ENCODE results near the gene MUS81. TPM values are rescaled to one million over a fixed set of nuclear protein-coding genes. Genes with fewer than 3 reads are reported as not detected.

Gene MUS81
- total and polyA plus RNA-seq, 2 of the 4 experiments (the other 2 are of a cell fraction), result 23.7 to 47.9 TPM

GRCh38 chr11:65886826-65887722 lies 26.8 kb downstream of the MUS81 start:
- no peak overlapping the region for H2BK120ac ChIP-seq (ENCODE audit: low read depth, low read length)
- H3K23ac ChIP-seq (ENCODE audit: low read depth, low read length), result peak overlapping the region; percentile 99; the same call in 1 of the 2 replicates
- H3K4me1 ChIP-seq (ENCODE audit: control insufficient read depth, insufficient read depth, low read length), result peaks cover 11% of the 10 kb centered on the region
- ChIA-PET POLR2A (ENCODE audit: unreplicated experiment) (interaction anchor here (0.6 to 1.6 kb wide), 2 partner anchors 13 to 16 kb away, joined by 4 to 6 read pairs; partner anchors contain the start of gene FOSL1), CTCF (interaction anchor here (1.2 to 2.0 kb wide), 4 partner anchors 8 to 101 kb away, joined by 3 to 8 read pairs (median 4); partner anchors contain the start of gene EFEMP2)
- TF ChIP-seq NFE2L2 (IDR thresholded peaks at IDR 0.05; ENCODE audit: low read depth, low read length) (no peak), BHLHE40 (IDR thresholded peaks at IDR 0.05; ENCODE audit: low read depth, low read length) (no peak), RAD21 (IDR thresholded peaks at IDR 0.05; ENCODE audit: low read length) (no peak)
- peak overlapping the region in 1 of 2 experiments; percentile 74; a peak in 1 of 4 replicates for H4K8ac ChIP-seq (ENCODE audit: low read depth in 2 of 2, low read length in 2 of 2)
- H2BK20ac ChIP-seq (ENCODE audit: low read depth, low read length), result no peak overlapping the region
- in situ Hi-C loops (cut with MboI; ENCODE audit: low sequenced_read_pairs) (no loop called here), dilution Hi-C loops (cut with HindIII; ENCODE audit: low sequenced_read_pairs, unreplicated experiment) (no loop called here), intact Hi-C loops (cut with micrococcal nuclease) (no loop called here)
- no peak overlapping the region for H2BK15ac ChIP-seq (ENCODE audit: low read depth, low read length)
- peak overlapping the region; percentile 49 for H4K91ac ChIP-seq (ENCODE audit: insufficient read depth, low read depth, low read length)
- ATAC-seq (ENCODE audit: low read depth) (no peak), DNase-seq (no peak)
- H3K56ac ChIP-seq (ENCODE audit: extremely low read depth, insufficient read depth, low read length), result no peak overlapping the region
- H4K20me1 ChIP-seq (ENCODE audit: insufficient read depth, low read length), result peaks cover 37% of the 10 kb centered on the region
- peak overlapping the region; percentile 85 for H3K27ac ChIP-seq (ENCODE audit: insufficient read depth, low read length)
- H2AK9ac ChIP-seq (replicated peaks; ENCODE audit: low read depth, low read length, poor library complexity), result peak overlapping the region; percentile 98
- H3K4me2 ChIP-seq (ENCODE audit: low read depth, low read length), result peak overlapping the region; percentile 91
- 80% methylated on average over 3 of the region's 14 CpGs; no CpG with 5 or more reads in 1 of the 2 experiments for WGBS, 2 experiments (ENCODE audit: extremely low coverage in 2 of 2, insufficient read length in 1 of 2)
- peak overlapping the region; percentile 81 for H3K4me3 ChIP-seq (ENCODE audit: insufficient read depth, low read depth, low read length)
- H2AFZ ChIP-seq (replicated peaks; ENCODE audit: low read length, poor library complexity), result no peak overlapping the region
- no peaks in the 10 kb centered on the region for H3K9me1 ChIP-seq (ENCODE audit: insufficient read depth, low read length)
- no peak overlapping the region for H3K18ac ChIP-seq (ENCODE audit: low read depth, low read length)
- H3K14ac ChIP-seq (replicated peaks; ENCODE audit: low read depth, low read length), result peak overlapping the region; percentile 99; the same call in 1 of the 2 replicates
- peak overlapping the region; percentile 98 for H3K4ac ChIP-seq (ENCODE audit: low read depth, low read length)
- H2AK5ac ChIP-seq (ENCODE audit: low read depth, low read length), result peak overlapping the region; percentile 90
- peak overlapping the region; percentile 78 for H3K9ac ChIP-seq (ENCODE audit: low read depth, low read length)
- BruUV-seq (replicated peaks), result no TSS peak
- no peak overlapping the region for H4K5ac ChIP-seq (ENCODE audit: low read depth, low read length)
- peaks cover 43% of the 10 kb centered on the region for H3K36me3 ChIP-seq (ENCODE audit: control insufficient read depth, insufficient read depth, low read length)
- H3K9me3 ChIP-seq (ENCODE audit: control insufficient read depth, insufficient read depth, low read length), result no peaks in the 10 kb centered on the region
- peaks cover 9 to 65% of the 10 kb centered on the region in 2 experiments for H3K79me1 ChIP-seq (ENCODE audit: low read depth in 1 of 2, low read length in 2 of 2)
- no peak overlapping the region for H2BK5ac ChIP-seq (ENCODE audit: low read depth, low read length, poor library complexity, severe bottlenecking)
- H3K27me3 ChIP-seq (ENCODE audit: control insufficient read depth, insufficient read depth, low read length), result no peaks in the 10 kb centered on the region

Data from IMR-90 (cell line).